ENCODE results near the gene CTU2. TPM values are rescaled to one million over a fixed set of nuclear protein-coding genes. Genes with fewer than 3 reads are reported as not detected.

Gene CTU2
- total RNA-seq, 4 donors from 2014 or later: 2.8 to 5.6 (median 4.2) TPM; not detected in 1

- intact Hi-C loops (cut with DNase I; ENCODE audit: low total_unique reads) (no loop called here), in situ Hi-C loops (cut with MboI; ENCODE audit: low pct_ligation_motif_present in 1 of 4, low pct_unique_long_range_greater_than_20kb in 1 of 4, low sequenced_read_pairs in 3 of 4) (loop anchor here in 1 of 4 donors (25.0 kb wide), 1 partner anchor 481 kb away; the partner anchor contains the start of genes SLC22A31 and ZNF778)
- TF ChIP-seq POLR2AphosphoS5 (IDR thresholded peaks at IDR 0.05) (no peak), EP300 (IDR thresholded peaks at IDR 0.05; ENCODE audit: low read depth) (no peak), POLR2A (IDR thresholded peaks at IDR 0.05) (no peak)
- TF ChIP-seq, protein P1, sequence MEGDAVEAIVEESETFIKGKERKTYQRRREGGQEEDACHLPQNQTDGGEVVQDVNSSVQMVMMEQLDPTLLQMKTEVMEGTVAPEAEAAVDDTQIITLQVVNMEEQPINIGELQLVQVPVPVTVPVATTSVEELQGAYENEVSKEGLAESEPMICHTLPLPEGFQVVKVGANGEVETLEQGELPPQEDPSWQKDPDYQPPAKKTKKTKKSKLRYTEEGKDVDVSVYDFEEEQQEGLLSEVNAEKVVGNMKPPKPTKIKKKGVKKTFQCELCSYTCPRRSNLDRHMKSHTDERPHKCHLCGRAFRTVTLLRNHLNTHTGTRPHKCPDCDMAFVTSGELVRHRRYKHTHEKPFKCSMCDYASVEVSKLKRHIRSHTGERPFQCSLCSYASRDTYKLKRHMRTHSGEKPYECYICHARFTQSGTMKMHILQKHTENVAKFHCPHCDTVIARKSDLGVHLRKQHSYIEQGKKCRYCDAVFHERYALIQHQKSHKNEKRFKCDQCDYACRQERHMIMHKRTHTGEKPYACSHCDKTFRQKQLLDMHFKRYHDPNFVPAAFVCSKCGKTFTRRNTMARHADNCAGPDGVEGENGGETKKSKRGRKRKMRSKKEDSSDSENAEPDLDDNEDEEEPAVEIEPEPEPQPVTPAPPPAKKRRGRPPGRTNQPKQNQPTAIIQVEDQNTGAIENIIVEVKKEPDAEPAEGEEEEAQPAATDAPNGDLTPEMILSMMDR (IDR thresholded peaks at IDR 0.05): no peak
- 87 to 89% methylated on average over 6 to 34 of the region's 34 CpGs for WGBS, 2 donors (ENCODE audit: low coverage in 1 of 2)
- Histone ChIP-seq H3K36me3 (peaks cover 0 to 38% (median 6%) of the 10 kb centered on the region in 4 donors), H3K27ac (no peak overlapping the region), H3K4me3 (no peak overlapping the region), H3K4me1 (no peaks in the 10 kb centered on the region), H3K27me3 (no peaks in the 10 kb centered on the region), H3K9me3 (no peaks in the 10 kb centered on the region)
- no peak for DNase-seq
Measured at GRCh38 chr16:88730632-88731607, 24.6 kb downstream of the CTU2 start.

- no peak for DNase-seq
- H3K9me3 ChIP-seq: no peaks in the 10 kb centered on the region
- H3K27ac ChIP-seq: no peak overlapping the region
- H3K4me3 ChIP-seq: no peak overlapping the region
- H3K36me3 ChIP-seq: peaks cover 0 to 30% (median 2%) of the 10 kb centered on the region in 4 donors
- no peaks in the 10 kb centered on the region for H3K27me3 ChIP-seq
- TF ChIP-seq POLR2A (IDR thresholded peaks at IDR 0.05) (no peak), POLR2AphosphoS5 (IDR thresholded peaks at IDR 0.05) (no peak), EP300 (IDR thresholded peaks at IDR 0.05; ENCODE audit: low read depth) (no peak)
- TF ChIP-seq, protein P1 (IDR thresholded peaks at IDR 0.05): no peak
- 86% methylated on average over 6 of the region's 15 CpGs; no CpG with 5 or more reads in 1 of the 2 donors for WGBS, 2 donors (ENCODE audit: low coverage in 1 of 2)
- H3K4me1 ChIP-seq: no peaks in the 10 kb centered on the region
- in situ Hi-C loops (cut with MboI; ENCODE audit: low pct_ligation_motif_present in 1 of 4, low pct_unique_long_range_greater_than_20kb in 1 of 4, low sequenced_read_pairs in 3 of 4): loop anchor here in 1 of 4 donors (25.0 kb wide), 1 partner anchor 481 kb away; the partner anchor contains the start of genes SLC22A31 and ZNF778
- intact Hi-C loops (cut with DNase I; ENCODE audit: low total_unique reads): no loop called here
Measured at GRCh38 chr16:88731699-88732098, 25.4 kb downstream of the CTU2 start.

- Histone ChIP-seq H3K36me3 (peaks cover 0 to 24% (median 1%) of the 10 kb centered on the region in 4 donors), H3K27me3 (no peaks in the 10 kb centered on the region), H3K9me3 (no peaks in the 10 kb centered on the region), H3K4me3 (no peak overlapping the region), H3K4me1 (peaks cover 0 to 3% (median 0%) of the 10 kb centered on the region in 4 donors), H3K27ac (no peak overlapping the region)
- WGBS, 2 donors (ENCODE audit: low coverage in 1 of 2): 60 to 80% methylated on average over 1 to 24 of the region's 30 CpGs
- intact Hi-C loops (cut with DNase I; ENCODE audit: low total_unique reads) (no loop called here), in situ Hi-C loops (cut with MboI; ENCODE audit: low pct_ligation_motif_present in 1 of 4, low pct_unique_long_range_greater_than_20kb in 1 of 4, low sequenced_read_pairs in 3 of 4) (loop anchor here in 1 of 4 donors (25.0 kb wide), 1 partner anchor 480 kb away; the partner anchor contains the start of genes SLC22A31 and ZNF778)
- TF ChIP-seq, protein P1 (IDR thresholded peaks at IDR 0.05): no peak
- TF ChIP-seq POLR2AphosphoS5 (IDR thresholded peaks at IDR 0.05): no peak
- no peak for TF ChIP-seq POLR2A (IDR thresholded peaks at IDR 0.05)
- TF ChIP-seq EP300 (IDR thresholded peaks at IDR 0.05; ENCODE audit: low read depth): no peak
- no peak for DNase-seq
Measured at GRCh38 chr16:88732172-88732960, 26.1 kb downstream of the CTU2 start.

Data from transverse colon (tissue), 4 donors.